GM21737 (cell line): ENCODE data around the gene RAD9B.

Source experiments
- ATAC-seq: cut with Tn5 transposase; IDR thresholded peaks from one replicate; pipeline ENCODE4 v1.9.1; 2021; ENCODE audit warnings: mild to moderate bottlenecking, moderate library complexity; ENCODE audit not compliant: unreplicated experiment

RAD9B gene

DNA sequence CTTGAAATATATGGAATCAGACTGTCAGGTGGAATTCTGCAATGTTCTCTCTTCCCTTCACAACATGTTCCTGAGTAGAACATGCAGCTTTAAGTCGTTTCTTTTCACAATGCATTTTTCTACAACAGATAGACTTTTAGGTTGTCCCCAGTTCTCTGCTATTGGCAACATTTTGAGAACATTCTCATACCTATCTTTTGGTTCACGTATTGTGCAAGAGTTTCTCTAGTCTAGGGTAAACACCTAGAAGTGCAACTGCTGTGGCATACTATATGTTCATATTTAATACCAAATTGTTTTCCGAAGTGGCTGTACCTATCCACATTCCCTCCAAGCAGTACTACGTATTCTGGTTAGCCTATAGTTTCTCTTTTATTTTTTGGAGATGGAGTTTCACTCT is 48.9 kb downstream of the RAD9B start:
- ATAC-seq = no peak
